ENCODE data around the gene C2orf68.
A peak's percentile ranks its signal among the peaks of the same experiment; 100 is the strongest.
"Not testable (repeated sequence)": the region's sequence is repeated elsewhere in the genome, so short reads cannot be mapped to it uniquely, and the experiment has no call there.

C2orf68 gene

GRCh38 chr2:85596486-85597143 is 15.3 kb downstream of the C2orf68 start:
- TF ChIP-seq CTCF (IDR thresholded peaks at IDR 0.05) = no peak
- no peak overlapping the region for H3K27ac ChIP-seq

- H3K27ac ChIP-seq = peak overlapping the region; percentile 86
- TF ChIP-seq CTCF (IDR thresholded peaks at IDR 0.05) (no peak), ZFX (IDR thresholded peaks at IDR 0.05; ENCODE audit: borderline replicate concordance) (no peak)
These were observed 15.9 kb downstream of the C2orf68 start for GRCh38 chr2:85596026-85596333.

GRCh38 chr2:85595301-85596025 is 16.4 kb downstream of the C2orf68 start, which contains the start of gene RNF181:
TSS of gene RNF181 (plus strand) at chr2:85595745. CDS start at chr2:85595764, 19 bp downstream.
- TF ChIP-seq ZFX (IDR thresholded peaks at IDR 0.05; ENCODE audit: borderline replicate concordance) = no peak
- no peak for TF ChIP-seq CTCF (IDR thresholded peaks at IDR 0.05)
- peak within 1 kb of the TSS; percentile 86 for H3K27ac ChIP-seq

- peak overlapping the region; percentile 86 for H3K27ac ChIP-seq
- no peak for TF ChIP-seq CTCF (IDR thresholded peaks at IDR 0.05)
- TF ChIP-seq ZFX (IDR thresholded peaks at IDR 0.05; ENCODE audit: borderline replicate concordance) = no peak
These were observed 17.1 kb downstream of the C2orf68 start for GRCh38 chr2:85594715-85595300.

GRCh38 chr2:85593023-85593422 is 18.8 kb downstream of the C2orf68 start:
- H3K27ac ChIP-seq = no peak overlapping the region
- no peak for TF ChIP-seq ZFX (IDR thresholded peaks at IDR 0.05; ENCODE audit: borderline replicate concordance)
- no peak for TF ChIP-seq CTCF (IDR thresholded peaks at IDR 0.05)

- not testable (repeated sequence) for H3K27ac ChIP-seq
These were observed 19.6 kb downstream of the C2orf68 start for GRCh38 chr2:85592299-85592698.

- H3K27ac ChIP-seq = no peak overlapping the region
- TF ChIP-seq CTCF (IDR thresholded peaks at IDR 0.05) (no peak), ZFX (IDR thresholded peaks at IDR 0.05; ENCODE audit: borderline replicate concordance) (no peak)
These were observed 20.3 kb downstream of the C2orf68 start for GRCh38 chr2:85591563-85591962.

Data from 22Rv1 (cell line).